HG03520 (cell line): ENCODE measurements around the gene ZDHHC1.

Experiments used
- ATAC-seq: cut with Tn5 transposase; IDR thresholded peaks from one replicate; pipeline ENCODE4 v1.9.1; 2021; ENCODE audit warnings: mild to moderate bottlenecking, moderate library complexity; ENCODE audit not compliant: unreplicated experiment

ZDHHC1 gene, protein sequence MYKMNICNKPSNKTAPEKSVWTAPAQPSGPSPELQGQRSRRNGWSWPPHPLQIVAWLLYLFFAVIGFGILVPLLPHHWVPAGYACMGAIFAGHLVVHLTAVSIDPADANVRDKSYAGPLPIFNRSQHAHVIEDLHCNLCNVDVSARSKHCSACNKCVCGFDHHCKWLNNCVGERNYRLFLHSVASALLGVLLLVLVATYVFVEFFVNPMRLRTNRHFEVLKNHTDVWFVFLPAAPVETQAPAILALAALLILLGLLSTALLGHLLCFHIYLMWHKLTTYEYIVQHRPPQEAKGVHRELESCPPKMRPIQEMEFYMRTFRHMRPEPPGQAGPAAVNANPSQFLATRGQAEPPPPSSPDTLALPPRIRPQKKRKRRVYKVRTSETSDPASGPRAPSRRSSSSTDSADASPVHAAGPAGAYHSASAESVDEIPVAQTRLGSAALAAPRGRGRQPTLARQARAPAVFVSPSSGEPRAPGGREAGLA

DNA sequence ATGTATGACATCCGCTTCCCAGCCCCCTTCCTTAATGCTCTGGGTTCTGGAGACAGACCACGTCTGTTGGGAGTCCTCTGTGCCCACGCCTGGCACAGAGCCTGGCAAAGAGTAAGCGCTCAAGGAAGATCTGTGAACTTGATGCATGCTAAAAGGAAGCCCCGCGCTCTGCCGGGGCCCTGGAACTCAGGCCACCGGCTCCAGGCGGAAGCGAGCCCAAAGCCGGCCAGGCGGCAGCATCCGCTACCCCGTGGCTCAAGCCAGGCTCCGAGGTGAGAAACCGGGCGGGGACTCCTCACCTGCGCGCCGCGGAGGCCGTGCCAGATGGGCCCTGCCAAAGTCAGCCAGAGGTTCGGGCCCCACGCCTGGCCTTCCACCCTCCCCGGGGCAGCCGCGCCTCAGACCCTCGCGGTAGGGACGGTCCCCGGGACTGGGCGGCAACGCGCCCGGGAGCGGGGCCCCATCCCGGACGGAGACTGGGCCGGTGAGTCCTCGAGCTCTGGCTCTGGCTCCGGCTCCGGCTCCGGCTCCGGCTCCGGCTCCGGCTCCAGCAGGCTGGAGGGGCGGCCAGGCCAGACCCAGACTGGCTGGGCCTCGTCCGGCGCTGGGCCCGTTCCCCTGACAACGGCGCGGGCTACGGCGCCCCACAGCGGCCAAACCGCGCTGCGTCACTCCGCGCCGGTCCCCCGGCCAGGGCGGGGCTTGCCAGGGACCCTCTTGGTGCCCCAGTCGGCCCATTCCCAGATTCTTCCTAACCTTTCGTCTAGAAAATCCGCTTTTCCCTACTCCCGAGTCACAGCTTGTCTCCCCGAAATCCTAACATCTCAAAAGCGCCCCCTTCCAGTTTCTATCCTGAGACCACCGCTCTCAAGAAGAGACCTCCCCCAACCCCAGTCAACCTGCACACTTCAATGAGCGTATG, at the start of gene ZDHHC1:
ZDHHC1 (minus strand) TSS at position 606 of the 922 bp plus-strand sequence. CDS start 8,702 bp downstream, outside the sequence.
- no peak for ATAC-seq

DNA sequence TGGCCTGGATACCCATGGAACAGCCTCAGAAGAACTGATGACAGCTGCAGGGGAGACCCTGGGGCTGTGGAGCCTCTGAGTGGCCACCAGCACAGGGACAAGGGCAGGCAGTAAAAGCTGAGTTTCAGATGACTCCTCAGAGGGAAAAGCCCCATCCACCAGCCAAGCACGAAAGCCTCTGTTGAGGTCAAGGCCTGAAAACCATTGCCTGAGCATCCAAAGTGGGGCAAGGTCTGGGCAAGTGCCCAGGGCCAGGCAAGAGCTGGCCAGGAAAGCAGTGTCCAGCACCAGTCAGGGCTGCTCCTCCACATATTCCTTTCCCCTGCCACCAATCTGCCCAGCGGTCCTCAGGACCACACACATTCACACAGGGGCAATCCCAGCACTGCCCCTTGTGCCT, 48.3 kb upstream of the ZDHHC1 start:
- no peak for ATAC-seq

DNA sequence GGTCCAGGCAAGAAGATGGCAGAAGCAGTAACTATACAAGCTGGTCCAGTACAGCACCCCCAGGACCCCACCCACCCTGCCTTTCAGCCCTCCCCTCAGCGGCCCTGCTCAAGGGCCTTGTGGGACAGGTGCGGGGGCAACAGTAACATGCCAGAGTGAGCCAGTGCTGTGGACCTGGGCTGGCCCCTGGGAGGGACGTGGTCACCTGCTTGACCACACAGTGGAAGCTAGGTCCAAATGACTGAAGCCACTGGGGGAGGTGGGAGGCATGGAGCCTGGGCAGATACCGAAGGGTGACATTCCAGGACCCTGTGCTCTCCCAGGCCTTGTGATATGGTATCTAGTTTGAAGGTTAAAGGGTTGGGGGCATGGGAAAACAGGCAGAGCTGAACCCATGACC, 47.4 kb upstream of the ZDHHC1 start:
- no peak for ATAC-seq

DNA sequence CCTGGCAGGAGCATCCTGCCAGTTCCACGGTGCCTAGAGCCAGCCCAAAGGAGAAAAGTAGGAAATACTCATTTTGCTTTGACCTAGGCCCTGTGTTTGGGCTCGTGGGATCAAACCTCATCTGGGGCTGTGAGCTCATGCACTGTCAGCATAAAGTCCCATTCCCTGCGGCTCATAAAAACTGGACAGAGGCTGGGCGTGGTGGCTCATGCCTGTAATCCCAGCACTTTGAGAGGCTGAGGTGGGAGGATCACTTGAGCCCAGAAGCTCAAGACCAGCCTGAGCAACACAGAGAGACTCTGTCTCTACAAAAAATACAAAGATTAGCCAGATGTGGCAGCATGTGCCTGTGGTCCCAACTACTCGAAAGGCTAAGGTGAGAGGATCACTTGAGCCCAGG, 46.8 kb upstream of the ZDHHC1 start:
- ATAC-seq, result no peak

DNA sequence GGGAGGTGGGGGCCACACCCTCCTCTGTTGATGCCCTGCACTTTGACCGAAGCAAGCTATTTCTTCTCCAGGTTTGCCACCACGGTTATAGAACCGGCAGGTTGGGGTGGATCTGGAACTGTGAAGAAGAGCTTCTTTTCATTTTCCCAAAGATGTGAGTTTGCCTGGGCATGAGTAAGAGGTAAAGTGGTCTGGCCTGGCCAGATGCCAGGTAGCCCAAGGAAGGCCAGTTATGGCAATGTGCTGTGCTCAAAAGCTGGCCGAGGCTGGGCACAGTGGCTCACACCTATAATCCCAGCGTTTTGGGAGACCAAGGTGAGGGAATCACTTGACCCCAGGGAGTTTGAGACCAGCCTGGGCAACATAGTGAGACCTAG, 46.0 kb upstream of the ZDHHC1 start:
- no peak for ATAC-seq

DNA sequence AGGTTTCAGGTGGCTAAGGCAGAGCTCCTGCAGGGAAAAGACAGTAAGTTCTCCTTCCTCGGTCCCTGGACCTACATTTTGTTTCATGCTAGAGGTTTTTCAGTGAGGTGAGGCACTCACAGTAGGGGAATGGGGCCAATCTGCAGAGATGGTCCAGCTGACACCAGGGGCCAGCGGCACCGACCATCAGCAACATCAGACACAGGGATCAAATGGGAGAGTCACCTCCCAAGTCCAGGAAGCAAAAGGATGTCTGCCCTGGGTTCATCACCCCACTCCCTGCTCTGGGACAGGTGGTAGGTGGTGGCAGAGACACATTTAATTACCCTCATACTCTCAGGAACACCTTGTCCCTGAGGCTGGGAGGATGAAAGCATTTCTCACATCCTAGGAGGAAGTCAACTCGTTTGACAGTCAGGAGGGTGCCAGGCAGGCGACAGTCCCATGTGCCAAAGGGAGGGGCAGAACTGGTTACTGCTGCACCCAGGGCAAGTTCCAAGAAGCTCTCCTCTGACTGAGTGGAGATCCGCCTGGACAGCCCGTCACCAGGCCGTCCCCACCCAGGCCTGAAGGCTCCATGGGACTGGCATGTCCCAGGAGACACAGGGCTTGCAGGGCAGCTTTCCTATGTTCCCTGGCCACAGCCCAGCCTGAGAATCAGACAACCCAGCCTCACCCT, 45.5 kb upstream of the ZDHHC1 start:
- ATAC-seq, result no peak

DNA sequence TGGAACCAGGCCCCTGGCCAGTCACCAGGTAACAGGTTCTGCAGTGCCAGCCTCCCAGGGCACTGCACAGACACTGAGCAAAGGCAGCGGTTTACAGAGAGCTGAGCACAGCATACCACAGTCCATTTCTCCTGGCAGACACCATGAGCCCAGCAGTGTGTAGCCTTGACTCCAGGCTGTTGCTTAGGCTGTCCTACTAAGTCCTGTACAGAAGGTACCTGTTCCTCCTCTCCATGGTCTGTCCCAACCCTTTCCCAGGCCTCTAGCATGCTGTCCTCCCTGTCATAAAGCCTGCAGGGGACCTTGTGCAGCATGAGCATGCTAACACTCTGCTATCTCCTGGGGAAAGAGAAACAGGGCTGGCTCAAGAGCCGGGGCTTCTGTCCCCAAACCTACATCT, 44.7 kb upstream of the ZDHHC1 start:
- ATAC-seq, result no peak

DNA sequence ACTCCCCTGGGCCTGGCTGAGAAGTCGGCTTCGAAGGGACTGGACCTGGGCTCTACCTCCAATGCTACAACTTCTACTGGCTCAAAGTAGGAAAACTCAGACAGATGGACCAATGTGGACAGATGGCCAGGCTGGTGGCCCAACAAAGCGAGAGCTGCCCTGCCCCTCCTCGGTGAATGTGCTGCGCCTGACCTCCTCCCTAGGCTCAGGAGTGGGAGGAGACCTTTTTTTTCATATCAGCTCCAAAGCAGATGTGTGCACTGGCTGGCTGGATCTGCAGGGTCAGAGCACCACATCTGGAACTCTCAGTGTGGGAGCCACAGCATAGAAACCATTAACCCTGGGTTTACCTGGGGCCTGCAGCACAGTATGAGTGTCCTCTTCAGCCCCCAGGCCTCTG, 43.9 kb upstream of the ZDHHC1 start:
- no peak for ATAC-seq

DNA sequence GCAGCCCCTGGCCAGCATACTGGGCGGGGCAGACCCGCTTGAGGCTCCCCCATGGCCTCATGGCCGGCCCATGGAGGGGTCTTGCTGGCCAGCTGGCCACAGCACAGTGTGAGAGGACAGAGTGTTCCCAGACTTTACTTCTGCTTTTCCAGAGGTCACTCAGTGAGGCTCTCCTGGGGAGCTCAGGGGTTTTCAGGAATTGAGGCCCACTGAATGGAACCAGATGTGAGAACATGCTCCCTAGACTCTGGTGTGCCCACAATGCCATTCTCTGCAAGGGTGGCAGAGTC, 43.5 kb upstream of the ZDHHC1 start:
- ATAC-seq, result no peak

DNA sequence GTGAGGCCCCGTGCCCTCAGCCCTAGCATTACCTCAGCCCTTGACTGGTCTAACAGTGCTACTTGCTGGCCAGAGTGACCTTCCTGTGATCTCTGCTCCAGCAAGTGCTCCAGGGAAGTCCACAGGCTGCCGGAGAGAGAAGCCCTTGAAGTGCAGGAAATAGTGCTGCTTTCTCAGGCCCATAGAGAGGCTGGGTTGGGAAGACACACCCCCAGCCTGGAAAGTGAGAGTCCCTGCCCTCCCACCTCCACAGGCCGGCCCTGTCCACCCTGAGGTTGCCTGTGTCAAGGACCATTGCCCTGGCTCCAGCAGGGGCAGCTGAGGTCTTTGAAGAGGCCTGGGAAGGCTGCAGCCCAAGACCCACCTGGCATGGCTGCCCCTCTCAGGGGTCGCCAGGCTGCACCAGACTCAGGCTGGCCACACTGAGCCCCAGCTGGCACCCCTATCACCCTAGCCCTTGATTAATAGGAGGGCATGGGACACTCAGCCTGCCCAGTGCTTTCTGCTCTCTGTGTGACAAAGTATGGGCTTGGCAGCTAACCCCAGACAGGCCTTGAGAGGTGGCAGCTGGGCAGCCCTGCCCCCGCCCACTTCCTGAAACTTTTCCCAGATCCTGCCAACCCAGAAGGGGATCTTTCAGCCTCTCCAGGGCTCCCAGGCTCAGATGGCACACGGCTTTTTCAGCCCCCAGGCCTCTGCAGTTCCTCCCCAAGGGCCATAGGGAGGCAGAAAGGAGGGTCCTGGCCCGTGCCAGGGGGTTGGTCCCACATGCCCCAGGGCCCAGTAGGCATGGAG, 43.0 kb upstream of the ZDHHC1 start:
- ATAC-seq, result no peak

DNA sequence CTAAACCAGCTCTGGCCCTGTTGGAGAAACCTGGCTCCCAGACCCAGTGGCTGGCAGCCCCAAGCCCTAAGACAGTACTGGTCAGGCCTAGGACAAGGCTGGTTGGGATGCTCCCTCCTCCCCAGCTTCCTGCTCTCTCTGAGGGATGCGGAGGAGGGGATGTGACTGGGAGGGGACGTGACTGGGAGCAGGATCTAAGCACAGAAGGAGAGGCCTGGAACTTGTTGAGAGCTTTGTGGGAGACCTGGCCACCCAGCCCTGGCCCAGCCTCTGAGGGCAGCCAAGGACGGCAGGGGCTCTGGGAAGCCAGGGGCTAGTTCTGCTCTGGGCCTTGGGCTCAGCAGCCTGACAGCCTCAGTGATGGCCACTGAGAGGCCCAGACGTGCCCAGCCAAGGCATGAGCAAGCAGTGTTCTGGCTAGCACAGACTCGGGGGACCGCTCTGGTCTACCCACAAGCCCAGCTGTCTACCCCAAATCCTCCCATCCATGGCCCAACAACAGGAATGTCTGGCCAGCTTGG, 41.9 kb upstream of the ZDHHC1 start:
- no peak for ATAC-seq

DNA sequence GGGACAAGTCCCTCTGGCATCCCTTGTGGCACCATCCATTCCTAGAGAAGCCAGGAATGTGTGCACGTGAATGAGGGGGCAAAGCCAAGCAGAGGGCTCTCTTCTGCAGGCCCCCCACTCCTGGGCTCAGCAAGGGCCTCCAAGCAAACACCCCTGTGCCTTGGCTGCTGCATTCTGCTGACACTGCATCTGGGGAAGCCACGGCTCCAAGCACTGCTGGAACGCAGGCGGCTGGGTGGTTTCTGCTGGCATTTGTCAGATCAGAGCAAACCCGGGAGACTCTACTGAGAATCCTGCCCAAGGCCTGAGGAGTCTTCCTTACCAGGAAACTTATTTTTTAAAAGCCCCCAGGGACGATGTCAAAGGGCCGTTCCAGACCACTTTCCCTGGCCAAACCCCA, 41.3 kb upstream of the ZDHHC1 start:
- ATAC-seq, result no peak

DNA sequence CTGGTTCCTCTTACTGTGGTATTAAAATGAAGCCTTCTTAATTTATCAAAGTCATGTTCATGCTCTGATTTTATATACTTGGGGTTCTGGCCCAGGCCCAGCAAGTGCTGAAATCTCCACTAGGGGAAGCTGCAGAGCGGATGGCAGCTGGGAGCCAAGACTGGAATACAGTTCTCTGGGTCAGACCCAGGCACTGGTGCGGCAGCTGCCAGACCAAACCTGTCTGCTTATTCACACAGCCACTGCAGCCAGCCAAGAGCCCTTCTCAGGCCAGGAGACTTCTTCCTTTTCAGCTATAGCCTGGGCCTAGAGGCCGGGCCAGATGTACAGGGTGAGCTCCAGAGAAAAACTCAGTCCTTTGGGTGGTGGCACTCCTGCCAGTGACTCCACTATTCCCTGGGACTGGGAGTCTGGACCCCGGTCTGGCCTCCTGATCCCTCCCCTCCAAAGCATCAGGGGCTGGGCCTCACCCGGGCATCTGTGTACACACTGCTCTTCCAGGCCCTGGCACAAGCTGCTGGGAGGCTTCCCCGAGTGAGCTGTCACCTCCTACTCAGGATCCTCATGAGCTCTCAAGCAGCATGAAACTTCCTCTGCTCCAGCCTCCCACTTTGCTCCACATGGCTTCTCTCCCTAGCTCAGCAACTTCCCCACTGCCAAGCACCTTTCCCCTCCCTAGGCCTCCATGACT, 40.3 kb upstream of the ZDHHC1 start:
- ATAC-seq, result no peak

DNA sequence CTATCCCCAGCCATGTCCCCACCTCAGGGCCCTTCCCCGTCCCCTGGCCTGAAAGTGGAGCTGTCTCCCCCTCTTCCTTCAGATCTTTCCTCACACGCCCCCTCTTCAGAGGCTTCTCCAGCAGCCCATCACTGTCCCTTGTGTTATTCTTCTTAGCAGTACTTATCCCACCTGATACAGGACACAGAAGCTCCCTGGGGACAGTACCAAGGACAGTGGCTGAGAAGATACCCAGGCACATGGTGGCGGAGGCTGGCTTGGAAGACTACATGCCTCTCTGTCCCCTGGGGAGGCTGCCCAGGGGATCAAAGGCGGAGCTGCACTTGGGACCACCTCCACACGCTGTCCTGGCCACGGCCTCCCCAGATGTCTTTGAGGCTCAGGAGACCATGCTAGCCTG, 38.6 kb upstream of the ZDHHC1 start:
- no peak for ATAC-seq

DNA sequence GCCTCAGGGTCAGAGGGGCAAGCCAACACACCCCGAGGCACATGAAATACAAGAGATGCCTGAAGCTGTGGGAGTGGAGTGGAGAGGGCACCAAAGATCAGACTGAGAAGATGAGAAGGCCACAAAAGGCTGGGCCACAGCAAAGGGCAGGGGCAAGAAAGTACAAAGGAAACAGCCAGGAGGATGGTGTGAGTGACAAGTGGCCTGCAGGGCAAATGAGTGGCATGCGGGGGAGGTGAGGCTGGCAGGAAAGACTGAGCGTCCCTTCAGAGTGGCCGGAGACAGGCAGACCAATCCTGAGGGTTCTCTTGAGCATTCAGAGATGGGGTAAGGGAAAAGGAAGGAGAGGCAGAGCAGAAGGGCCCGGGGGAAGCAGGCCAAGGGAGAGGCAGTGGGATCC, 37.8 kb upstream of the ZDHHC1 start:
- ATAC-seq, result no peak

DNA sequence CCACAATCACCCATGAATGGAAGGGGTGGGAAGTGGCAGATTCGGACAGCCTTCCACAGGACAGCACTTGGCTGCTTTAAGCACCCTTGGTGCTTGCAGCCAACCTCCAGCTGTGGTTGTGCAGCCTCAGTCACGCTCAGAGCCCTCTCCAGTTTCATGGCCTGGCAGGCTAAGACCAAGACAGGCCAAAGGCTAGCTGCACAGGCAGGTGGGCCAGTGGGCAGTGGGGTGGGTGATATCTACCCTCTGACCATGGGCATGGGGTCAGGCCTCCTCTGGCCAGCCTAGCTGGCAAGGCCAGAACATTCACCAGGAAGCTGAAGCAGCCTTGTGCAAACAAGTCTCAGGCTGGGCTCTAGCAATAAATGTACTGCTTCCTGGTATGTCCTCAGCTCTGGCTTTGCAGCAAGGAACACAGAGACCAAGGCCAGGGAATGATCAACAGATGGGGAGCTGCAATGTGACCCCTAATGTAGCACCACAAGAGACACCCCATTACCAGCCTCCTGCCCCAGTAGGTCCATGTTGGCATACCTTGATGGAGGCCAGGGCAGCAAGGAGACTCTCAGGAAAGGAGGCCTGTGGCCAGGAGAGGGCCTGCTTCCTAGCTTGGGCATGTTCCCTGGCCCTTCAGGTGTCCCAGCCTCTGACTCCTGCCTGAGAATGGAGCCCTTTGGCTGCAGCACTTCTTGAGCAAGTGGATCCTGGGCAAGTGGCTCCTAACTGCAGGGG, 35.6 kb upstream of the ZDHHC1 start:
- no peak for ATAC-seq

DNA sequence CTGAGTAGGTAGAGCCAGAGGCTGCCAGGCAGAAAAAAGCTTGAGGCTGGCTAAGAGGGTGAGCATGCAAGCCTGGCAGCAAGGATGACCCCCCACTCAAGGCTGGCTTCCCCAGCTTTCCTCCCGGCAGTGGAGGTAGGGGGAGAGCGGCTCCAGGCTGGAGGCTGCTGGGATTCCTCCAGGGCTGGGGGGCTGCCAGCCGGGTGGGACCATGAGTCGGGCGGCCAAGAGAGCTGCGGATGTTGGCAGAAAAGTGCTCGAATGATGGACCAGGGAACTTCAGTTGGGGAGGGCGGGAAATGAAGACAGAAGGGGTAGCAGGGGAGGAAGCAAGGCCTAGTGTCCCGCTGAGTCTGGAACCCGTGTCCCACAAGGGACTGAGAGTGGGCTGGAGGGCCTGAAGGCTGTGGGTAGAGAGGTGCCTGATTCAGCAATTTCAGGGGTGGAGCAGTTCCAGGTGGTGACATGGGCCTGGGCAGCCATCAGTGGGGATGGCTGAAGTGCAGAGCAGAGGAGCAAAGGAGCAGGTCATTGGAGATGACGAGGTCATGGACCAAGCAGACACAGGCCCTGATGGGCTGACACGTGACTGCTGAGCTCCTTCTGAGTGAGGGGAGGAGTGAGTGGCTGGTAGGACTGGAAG, 34.9 kb upstream of the ZDHHC1 start:
- no peak for ATAC-seq

DNA sequence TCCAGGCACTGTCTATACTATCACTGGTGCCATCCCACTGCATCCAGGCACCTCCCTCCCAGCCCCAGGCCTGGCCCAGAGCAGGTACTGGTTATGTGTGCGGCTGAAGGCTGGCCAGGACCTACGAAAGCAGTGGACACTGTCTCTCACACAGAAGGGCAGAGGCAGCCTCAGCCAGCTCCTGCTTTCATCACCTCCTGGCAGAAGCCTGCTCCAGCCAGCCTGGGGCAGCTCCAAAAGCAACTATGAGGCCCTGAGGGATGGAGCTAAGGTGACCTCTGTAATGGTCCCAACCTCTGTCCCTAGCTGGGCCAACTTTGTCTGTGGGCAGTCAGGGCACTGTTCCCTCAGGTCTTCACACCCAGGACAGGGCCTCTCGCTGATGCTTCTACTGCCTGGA, 33.5 kb upstream of the ZDHHC1 start:
- no peak for ATAC-seq

DNA sequence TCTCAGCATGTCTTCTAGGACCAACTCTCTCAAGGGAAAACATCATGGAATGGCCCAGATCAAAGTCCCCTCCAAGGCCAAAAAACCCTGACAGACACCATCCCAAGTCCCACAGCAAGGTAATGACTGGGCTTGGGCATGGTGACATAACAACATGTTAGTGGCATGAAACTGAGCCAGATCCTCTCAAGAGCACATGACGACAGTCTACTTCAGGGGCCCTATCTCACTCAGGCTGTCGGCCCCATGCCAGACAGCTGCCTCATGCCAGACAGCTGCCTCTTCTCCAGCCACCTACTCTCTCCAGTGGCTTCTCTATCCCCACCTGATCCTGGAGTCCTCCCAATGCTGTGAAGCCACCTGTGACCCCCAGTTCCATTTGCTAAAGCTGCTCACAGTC, 33.1 kb upstream of the ZDHHC1 start:
- ATAC-seq, result no peak
